SIG-M5 treated with dmso at 0.1 percent for 504 hours (cell line): Measurements from ENCODE around the gene TK1.

Source experiments
- DNase-seq: peaks from one replicate; lab custom pipeline; 2025; ENCODE audit not compliant: unreplicated experiment; lab: John Stamatoyannopoulos, UW

Gene TK1

GRCh38 chr17:78125138-78125913 lies 61.5 kb downstream of the TK1 start:
- no peak for DNase-seq

GRCh38 chr17:78124836-78125137 lies 62.1 kb downstream of the TK1 start:
- no peak for DNase-seq
